ENCODE measurements around the gene NDC1. TPM values are rescaled to one million over a fixed set of nuclear protein-coding genes. Genes with fewer than 3 reads are reported as not detected.

The NDC1 gene
- total RNA-seq, 2 donors from 2014 or later, result 17.3 to 39.4 TPM

DNA sequence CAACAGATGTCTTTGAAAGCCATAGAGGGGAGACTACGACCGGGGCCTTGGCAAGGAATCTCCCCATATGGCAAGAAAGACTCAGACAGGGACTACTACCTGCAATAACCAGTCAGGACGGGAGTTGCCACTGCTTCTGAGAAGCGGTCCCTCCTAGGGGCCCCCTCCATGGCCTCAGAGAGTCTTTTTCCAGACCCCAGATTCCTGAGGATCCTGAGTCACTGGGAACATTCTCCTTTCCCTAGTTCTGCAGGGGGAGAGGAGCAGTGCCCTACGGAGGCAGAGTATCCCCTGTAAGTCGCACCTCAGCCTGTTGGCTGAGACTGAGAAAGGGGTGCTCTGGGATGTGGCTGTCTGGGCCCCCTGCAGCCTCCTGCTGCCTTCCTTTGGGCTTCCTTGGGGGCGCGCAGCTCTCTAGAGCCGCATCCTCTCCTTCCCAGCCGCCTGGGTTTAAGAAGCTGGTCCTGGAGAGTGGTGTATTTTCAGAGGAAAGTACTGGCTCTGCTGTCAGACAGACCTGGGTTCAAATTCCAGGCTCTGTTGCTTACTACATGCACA is 107.0 kb downstream of the NDC1 start:
- Histone ChIP-seq H3K27ac (no peak overlapping the region), H3K27me3 (no peaks in the 10 kb centered on the region), H3K36me3 (no peaks in the 10 kb centered on the region), H3K9me3 (no peaks in the 10 kb centered on the region), H3K4me1 (no peaks in the 10 kb centered on the region), H3K9ac (ENCODE audit: low read depth in 2 of 2, low read length in 2 of 2) (no peak overlapping the region), H3K4me3 (no peak overlapping the region)
- no peak for DNase-seq
- intact Hi-C loops (cut with DNase I), result no loop called here
- no peak for TF ChIP-seq CTCF (IDR thresholded peaks at IDR 0.05)

GRCh38 chr1:53730224-53730865 is 107.8 kb downstream of the NDC1 start:
- H3K36me3 ChIP-seq, result no peaks in the 10 kb centered on the region
- DNase-seq, result no peak
- H3K9ac ChIP-seq (ENCODE audit: low read depth in 2 of 2, low read length in 2 of 2), result no peak overlapping the region
- H3K4me1 ChIP-seq, result no peaks in the 10 kb centered on the region
- no peaks in the 10 kb centered on the region for H3K27me3 ChIP-seq
- no peak overlapping the region for H3K4me3 ChIP-seq
- TF ChIP-seq CTCF (IDR thresholded peaks at IDR 0.05), result no peak
- H3K27ac ChIP-seq, result no peak overlapping the region
- intact Hi-C loops (cut with DNase I), result no loop called here
- H3K9me3 ChIP-seq, result no peaks in the 10 kb centered on the region

DNA sequence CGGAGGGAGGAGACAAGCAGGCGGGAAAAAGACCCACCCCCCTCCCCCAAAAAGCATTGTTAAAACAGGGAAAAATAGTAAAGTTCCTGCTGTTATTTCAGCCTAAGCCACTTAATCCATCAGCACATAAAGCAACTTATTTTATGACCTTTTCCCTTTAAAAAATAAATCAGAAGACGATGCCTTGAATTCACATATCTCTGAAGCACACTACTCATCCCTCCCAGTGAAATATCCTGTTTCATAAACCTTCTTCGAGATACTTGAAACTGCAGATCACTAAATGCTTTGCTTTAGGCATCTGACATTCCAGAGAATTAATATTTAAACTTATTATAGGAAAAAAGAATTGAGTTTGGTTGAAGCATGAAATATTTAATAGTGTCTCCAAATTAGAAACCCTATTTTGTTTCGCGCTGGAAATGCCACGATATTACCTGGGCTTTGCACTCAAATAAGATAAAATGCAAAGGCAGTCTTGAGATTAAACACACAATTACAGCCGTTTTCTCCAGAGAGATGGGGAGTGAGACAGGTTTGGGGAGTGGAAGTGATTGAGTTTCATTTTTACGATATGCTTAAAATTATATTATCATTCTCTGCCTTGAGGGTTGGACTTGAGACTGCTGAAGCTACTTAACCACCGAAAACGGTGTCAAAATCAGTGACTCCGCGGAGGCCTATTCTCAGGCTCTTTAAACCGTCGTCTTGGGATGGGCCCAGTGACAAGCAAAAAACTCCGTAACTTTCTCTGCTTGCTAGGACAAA is 108.5 kb downstream of the NDC1 start:
- no peaks in the 10 kb centered on the region for H3K9me3 ChIP-seq
- H3K27ac ChIP-seq, result no peak overlapping the region
- no peak overlapping the region for H3K9ac ChIP-seq (ENCODE audit: low read depth in 2 of 2, low read length in 2 of 2)
- H3K4me3 ChIP-seq, result no peak overlapping the region
- intact Hi-C loops (cut with DNase I), result no loop called here
- no peak for TF ChIP-seq CTCF (IDR thresholded peaks at IDR 0.05)
- H3K27me3 ChIP-seq, result no peaks in the 10 kb centered on the region
- H3K4me1 ChIP-seq, result no peaks in the 10 kb centered on the region
- no peaks in the 10 kb centered on the region for H3K36me3 ChIP-seq
- no peak for DNase-seq

- H3K4me3 ChIP-seq, result no peak overlapping the region
- intact Hi-C loops (cut with DNase I), result no loop called here
- TF ChIP-seq CTCF (IDR thresholded peaks at IDR 0.05), result no peak
- H3K4me1 ChIP-seq, result no peaks in the 10 kb centered on the region
- H3K27ac ChIP-seq, result no peak overlapping the region
- no peaks in the 10 kb centered on the region for H3K9me3 ChIP-seq
- DNase-seq, result no peak
- no peak overlapping the region for H3K9ac ChIP-seq (ENCODE audit: low read depth in 2 of 2, low read length in 2 of 2)
- no peaks in the 10 kb centered on the region for H3K36me3 ChIP-seq
- H3K27me3 ChIP-seq, result no peaks in the 10 kb centered on the region
Observed at GRCh38 chr1:53728702-53729455, 109.2 kb downstream of the NDC1 start.

- no peak for DNase-seq
- H3K4me1 ChIP-seq, result no peaks in the 10 kb centered on the region
- no peak overlapping the region for H3K27ac ChIP-seq
- no peaks in the 10 kb centered on the region for H3K36me3 ChIP-seq
- TF ChIP-seq CTCF (IDR thresholded peaks at IDR 0.05), result no peak
- intact Hi-C loops (cut with DNase I), result no loop called here
- no peak overlapping the region for H3K4me3 ChIP-seq
- H3K9me3 ChIP-seq, result no peaks in the 10 kb centered on the region
- H3K9ac ChIP-seq (ENCODE audit: low read depth in 2 of 2, low read length in 2 of 2), result no peak overlapping the region
- H3K27me3 ChIP-seq, result no peaks in the 10 kb centered on the region
Observed at GRCh38 chr1:53728196-53728595, 109.9 kb downstream of the NDC1 start.

Data from colonic mucosa (tissue), 4 donors.